Midbrain (tissue), 1 donor: Measurements from ENCODE around the gene ETFDH.
"Not testable (repeated sequence)": the region's sequence is repeated elsewhere in the genome, so short reads cannot be mapped to it uniquely, and the experiment has no call there.

Source experiments
- DNase-seq: peaks from one replicate; lab custom pipeline; 2025; lab: John Stamatoyannopoulos, UW

ETFDH gene

GRCh38 chr4:158671915-158672806, at the start of gene ETFDH:
Gene ETFDH (plus strand): TSS chr4:158672296. CDS start chr4:158672457, 161 bp downstream.
- DNase-seq = peak; percentile 99

GRCh38 chr4:158624889-158625478, 47.1 kb upstream of the ETFDH start:
- peak; percentile 37 for DNase-seq

GRCh38 chr4:158625544-158625943, 46.6 kb upstream of the ETFDH start:
- DNase-seq = no peak

GRCh38 chr4:158630893-158631292, 41.2 kb upstream of the ETFDH start:
- DNase-seq = no peak

- no peak for DNase-seq
Measured at GRCh38 chr4:158636619-158637018, 35.5 kb upstream of the ETFDH start.

- DNase-seq = no peak
Measured at GRCh38 chr4:158644356-158644755, 27.7 kb upstream of the ETFDH start.

GRCh38 chr4:158644760-158645159, 27.3 kb upstream of the ETFDH start:
- no peak for DNase-seq

GRCh38 chr4:158649111-158649680, 22.9 kb upstream of the ETFDH start:
- DNase-seq = no peak

- DNase-seq = no peak
Measured at GRCh38 chr4:158652920-158653319, 19.2 kb upstream of the ETFDH start.

GRCh38 chr4:158656439-158656838, 15.7 kb upstream of the ETFDH start:
- no peak for DNase-seq

- DNase-seq = no peak
Measured at GRCh38 chr4:158657291-158657690, 14.8 kb upstream of the ETFDH start.

- not testable (repeated sequence) for DNase-seq
Measured at GRCh38 chr4:158663255-158663654, 8.8 kb upstream of the ETFDH start.

GRCh38 chr4:158663707-158664625, 8.1 kb upstream of the ETFDH start:
- not testable (repeated sequence) for DNase-seq

- DNase-seq = no peak
Measured at GRCh38 chr4:158664806-158665205, 7.3 kb upstream of the ETFDH start.

- DNase-seq = no peak
Measured at GRCh38 chr4:158666892-158667291, 5.2 kb upstream of the ETFDH start.

GRCh38 chr4:158667651-158668198, 4.4 kb upstream of the ETFDH start:
- DNase-seq = no peak

- no peak for DNase-seq
Measured at GRCh38 chr4:158669310-158669709, 2.8 kb upstream of the ETFDH start.

- DNase-seq = peak; percentile 63
Measured at GRCh38 chr4:158670975-158671664, 976 bp upstream of the ETFDH start.

- no peak for DNase-seq
Measured at GRCh38 chr4:158671665-158671914, 506 bp upstream of the ETFDH start, which contains the start of gene C4orf46. Gene C4orf46 (minus strand): TSS chr4:158671887. CDS start chr4:158671801, 86 bp downstream.

GRCh38 chr4:158673633-158674032, 1.5 kb downstream of the ETFDH start:
- DNase-seq = no peak

- DNase-seq = no peak
Measured at GRCh38 chr4:158676076-158676475, 4.0 kb downstream of the ETFDH start.
